SIG-M5 treated with dmso at 0.1 percent for 504 hours (cell line): ENCODE results near the gene HIRA.

ENCODE experiments used
- DNase-seq: peaks from one replicate; lab custom pipeline; 2025; ENCODE audit not compliant: unreplicated experiment; lab: John Stamatoyannopoulos, UW

HIRA gene

DNA sequence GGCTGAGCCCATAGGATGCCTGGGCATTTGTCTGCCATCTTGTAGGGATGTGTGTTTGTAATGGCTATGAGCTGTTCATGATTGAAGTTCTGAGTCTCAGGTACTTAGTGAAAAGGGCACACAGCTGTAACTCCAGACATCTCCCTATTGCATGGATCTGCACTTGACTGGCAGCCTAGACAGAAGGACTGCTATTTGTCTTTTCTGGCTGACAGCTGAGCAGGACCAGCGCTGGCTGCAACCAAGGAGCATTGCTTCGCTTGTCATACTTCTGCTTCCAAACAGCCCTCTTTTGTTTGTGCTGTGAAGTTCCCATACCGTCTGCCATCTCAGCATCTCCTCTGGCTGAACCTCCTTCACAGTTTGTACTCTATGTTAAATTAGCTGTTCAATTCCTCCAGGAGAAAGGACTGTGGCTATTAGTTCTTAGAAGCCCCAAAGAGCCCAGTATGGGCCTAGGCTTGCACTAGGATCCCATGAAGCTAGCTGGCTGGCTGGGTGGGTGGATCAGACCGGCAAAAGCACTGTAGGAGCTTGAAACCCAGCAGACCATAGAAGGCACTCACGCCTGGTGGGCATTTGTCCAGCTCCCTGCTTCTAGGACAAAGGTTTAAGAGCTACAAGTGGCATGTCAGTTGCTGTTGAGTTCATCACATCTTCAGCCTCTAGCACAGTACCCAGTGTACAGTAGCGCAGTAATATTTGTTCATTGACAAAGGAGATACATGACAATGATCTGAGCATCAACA, 20.4 kb downstream of the HIRA start:
- DNase-seq = no peak

DNA sequence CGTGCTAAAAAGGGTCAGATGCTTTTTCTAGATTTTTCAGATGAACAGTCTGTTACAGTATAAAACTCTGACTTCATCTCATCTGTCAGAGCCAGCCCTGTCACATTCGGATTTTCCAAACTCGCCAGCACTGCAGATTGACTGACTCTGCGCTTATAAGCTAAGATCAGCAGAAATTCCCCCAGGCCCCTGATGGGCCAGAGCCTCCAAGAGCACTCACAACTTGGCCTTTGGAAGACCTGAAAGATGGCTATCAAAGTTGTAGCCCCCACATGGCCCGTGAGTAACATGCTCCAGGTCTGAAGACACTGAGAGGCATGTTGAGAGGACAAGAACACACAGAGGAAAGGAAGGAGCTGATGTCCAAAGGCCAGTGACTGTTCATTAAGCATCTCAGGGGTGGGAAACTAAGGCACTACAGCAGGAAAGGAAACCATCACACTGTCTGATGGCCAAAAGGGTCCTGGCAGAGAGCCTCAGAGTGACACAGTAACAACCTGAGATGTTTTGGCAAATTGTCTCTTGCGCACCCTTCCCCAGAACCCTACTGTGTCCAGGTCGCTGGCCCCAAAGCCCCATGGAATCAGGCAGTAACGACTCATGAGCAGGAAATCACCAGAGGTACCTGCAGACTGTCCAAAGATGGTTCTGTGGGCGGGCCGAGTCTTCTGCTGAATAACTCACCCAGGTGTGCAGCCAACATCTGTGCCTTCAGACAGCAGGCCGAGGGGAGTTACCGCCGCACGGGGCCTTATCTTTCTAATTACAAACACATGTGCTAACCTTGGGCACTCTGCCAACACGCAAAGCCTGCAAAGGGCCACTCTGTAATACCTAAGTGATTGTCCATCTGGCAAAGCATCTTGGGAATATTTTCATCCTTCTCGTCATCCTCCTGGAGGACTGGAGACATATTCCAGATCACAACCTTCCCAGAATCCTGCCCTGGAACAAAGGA, 23.6 kb downstream of the HIRA start:
- no peak for DNase-seq

DNA sequence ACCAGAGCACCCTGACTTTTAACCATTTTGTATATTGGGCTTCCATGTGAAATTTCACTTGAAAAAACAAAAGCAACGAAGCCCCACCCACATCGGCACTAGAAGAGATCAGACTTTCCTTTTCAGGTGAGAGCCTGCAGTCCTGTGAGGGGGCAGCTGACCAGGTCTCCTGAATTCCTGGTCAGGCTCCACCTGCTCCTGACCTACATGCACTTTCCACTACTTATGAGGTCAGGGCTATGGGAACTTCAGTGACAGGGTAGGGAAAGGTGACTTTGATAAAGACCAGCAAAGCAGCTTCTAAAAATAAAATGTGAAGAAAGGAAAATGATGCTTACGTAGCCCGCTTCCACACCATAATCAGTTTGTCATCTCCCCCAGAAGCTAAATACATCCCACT, 24.7 kb downstream of the HIRA start:
- no peak for DNase-seq

- DNase-seq = no peak
These were observed 25.2 kb downstream of the HIRA start for GRCh38 chr22:19406281-19406811.

DNA sequence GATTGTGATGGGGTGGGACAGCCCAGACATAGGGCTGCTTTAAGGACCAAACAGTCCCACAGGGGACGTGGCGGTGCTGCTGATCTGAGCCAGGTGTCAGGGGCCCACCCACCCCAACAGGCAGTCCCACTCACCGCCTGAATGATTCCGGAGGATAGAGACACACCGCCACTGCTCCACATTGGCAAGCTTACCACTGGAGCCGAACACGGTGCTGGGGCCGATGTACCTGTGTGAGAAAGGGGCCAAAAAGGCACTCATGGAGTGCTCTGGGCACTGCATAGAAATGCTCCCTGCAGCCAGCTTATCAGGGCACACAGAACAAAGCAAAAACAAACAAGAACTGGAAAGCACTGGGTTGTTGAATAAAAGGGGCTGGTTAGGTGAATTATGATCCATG, 25.9 kb downstream of the HIRA start:
- DNase-seq = no peak

- no peak for DNase-seq
These were observed 26.4 kb downstream of the HIRA start for GRCh38 chr22:19405133-19405532.

DNA sequence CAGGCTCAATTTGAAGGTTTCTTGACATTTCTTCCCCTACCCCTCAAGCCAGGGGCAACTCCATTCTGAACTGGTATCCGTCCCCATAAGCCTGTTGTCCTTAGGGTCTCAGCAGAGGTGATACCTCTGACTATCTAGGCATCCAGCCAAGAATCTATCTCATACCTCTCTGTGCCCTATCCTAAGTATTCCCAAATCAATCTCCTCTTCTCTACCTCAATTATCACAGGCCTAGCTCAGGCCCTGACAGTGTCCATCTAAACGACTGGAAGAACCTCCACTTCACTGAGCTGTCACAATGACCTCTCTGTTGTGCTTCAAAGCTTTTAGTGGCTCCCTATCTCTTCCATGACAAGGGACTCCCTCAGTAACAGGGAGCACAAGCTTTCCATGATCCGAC, 26.9 kb downstream of the HIRA start:
- no peak for DNase-seq

DNA sequence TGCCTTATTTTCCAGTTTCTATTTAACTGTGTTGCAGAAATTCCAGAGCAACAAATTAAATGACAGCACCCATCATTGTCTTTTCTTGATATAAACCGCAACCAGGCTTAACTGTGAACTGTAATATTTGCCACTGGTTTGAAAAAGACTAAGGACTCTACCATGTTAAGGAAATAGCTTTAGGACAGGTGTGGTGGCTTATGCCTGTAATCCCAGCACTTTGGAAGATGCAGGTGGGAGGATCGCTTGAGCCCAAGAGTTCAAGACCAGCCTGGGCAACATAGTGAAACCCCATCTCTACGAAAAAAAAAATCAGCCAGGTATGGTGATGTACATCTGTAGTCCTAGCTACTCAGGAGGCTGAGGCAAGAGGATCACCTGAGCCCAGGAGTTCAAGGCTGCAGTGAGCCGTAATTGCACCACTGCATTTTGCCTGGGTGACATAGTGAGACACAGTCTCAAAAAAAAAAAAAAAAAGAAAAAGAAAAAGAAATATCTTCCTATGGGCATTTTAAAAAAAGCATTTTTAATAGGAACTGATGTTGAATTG, 28.8 kb downstream of the HIRA start:
- no peak for DNase-seq

DNA sequence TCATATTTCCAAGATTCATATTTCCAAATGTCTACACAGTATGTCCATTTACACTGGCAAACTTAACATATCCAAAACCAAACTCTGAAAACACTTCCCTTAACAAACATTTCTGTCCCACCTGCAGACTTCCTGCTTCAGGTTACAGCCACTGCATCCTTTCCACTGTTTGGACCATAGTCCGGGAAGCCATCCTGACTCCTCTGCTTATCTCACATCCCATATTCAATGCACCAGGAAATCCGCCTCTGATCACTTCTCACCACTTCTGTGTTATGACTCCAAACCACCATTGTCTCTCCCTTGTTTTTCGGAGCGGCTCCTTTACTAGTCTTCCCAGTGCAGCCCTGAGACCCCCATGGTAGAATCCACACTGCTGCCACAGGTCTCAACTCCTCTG, 30.1 kb downstream of the HIRA start:
- DNase-seq = no peak

DNA sequence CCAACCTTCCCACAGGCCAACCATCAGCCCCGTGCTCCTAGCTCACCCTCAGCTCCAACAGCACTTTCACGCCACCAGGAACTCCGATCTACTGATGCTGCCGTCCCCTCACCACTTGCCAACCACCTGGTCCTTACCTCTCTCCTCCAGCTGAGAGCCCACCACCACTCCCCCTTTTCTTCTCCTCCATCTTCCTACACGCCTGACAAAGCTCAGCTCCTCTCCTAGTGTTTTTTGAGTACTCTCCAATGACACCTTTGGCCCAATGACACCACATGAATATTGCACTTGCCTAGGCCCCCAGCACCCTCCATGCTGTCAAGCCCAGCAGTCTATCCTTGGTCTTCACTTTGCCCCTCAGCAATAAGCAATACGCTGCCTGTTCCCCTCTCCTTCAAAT, 30.7 kb downstream of the HIRA start:
- no peak for DNase-seq

DNA sequence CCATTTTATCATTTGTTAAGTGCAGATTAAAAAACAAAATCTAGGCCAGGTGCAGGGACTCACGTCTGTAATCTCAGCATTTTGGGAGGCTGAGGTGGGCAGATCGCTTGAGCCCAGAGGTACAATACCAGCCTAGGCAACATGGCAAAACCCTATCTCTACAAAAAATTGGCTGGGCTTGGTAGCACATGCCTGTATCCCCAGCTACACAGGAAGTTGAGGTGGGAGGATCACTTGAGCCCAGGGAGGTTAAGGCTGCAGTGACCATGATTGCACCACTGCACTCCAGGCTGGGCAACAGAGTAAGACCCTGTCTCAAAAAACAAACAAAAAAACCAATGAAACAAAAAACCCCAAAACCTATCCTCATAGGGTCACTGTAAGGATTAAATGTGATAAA, 32.9 kb downstream of the HIRA start:
- no peak for DNase-seq

DNA sequence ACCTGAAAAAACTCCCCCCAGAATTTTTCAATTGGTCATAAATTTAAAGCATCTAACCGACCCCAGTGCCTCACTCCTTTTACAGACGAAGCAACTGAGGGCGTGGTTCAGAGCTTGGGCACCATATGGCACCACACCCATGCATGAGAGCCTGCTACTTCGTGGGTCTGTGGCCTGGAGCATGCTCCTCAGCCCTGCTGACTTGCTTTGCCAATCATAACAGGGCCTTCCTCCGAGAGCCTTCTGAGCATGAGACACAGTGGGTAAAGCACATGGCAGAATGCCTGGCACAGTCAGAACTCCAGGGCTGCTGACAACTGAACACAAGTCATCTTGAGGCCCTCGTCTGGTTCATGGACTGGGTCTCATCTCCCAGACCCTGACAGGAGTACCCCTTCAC, 33.3 kb downstream of the HIRA start:
- no peak for DNase-seq

DNA sequence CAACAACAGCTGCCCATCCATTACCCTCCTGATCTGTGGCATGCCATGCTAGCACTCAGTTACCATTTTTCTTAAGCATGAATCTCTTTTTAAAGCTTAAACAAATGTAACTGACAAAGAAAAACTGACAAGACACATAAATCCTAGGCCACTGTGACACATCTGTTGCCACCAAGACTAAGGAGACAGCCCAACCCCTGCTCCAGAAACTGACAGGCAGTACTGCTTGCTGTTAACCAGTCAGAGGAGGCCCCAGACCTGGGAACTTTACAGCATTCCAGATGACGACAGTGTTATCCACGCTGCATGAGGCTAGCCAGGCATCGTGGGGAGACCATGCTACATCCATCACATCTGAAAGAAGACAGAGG, 33.8 kb downstream of the HIRA start:
- no peak for DNase-seq

DNA sequence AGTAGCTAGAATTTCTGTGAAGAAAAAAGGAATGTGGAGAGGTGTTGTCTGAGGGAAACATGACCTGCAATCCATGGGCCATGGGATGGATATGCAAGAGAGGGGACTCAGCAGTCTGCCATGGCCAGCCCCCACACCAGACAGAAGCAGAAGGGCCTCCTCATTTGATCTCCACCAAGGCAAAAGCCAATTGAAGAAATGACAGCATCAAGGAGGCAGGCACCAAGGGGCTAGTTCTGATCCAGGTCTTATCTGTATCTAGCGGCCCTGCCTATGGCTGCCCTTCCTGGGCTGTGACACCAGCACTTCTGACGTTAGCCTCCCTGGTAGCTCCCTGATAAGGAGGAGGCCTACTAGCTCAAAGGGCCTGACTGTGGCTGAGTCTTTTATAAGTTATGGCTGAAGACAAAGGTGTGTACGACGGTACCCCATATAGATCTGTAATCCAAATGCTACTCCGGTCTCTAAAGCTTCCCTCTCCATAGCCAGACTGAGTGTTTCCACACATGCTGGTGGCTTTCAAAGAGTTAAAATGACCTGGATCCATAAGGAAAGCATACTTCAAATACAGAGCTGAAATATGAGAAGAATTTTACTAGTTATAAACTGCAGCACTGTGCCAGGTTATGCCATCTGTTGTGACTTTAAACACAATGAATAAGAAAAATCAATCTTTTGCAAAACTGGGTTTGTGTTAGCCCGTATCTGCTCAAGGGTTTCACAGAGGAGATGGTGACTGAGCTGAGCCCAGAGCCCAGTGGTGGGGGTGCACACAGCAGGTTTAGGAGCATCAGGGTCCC, 34.4 kb downstream of the HIRA start:
- no peak for DNase-seq

DNA sequence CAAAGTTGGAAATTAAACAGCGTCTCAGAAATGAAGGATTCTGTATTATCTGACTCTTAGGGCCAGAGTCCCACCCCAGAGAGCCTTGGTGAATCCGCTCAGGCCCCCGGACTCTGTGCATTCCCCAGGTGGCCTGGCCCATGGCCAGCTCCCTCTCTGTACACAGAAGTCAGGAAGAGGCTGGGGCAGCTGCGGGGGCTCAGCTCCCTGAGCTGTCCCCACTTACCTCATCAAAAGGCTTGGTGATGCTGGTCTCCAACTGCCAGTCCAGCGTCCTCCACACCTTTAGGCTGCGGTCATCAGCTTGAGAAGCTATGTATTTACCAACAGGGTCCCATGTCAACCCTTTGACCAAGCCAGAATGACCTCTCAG, 35.0 kb downstream of the HIRA start:
- no peak for DNase-seq

DNA sequence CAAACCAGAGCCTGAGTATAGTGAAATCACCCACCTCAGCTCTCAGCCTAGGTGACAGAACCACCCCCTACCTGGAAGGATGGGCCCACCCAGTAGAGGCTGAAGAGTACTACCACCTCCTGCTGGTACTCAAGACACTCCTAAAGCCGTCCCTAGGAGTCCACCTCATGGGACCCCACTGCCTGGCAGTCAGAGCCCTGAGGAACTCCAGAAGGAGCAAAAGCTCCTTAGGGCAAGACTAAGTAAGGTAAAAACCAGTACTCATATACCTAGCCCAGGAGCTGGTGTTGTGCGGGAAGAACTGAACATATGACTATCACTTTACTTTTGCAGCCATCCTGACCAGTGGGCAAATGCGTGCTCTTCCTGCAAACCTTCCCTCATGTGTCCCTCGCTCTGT, 36.3 kb downstream of the HIRA start:
- DNase-seq = no peak

GRCh38 chr22:19394274-19395050, 37.1 kb downstream of the HIRA start:
- DNase-seq = no peak

- no peak for DNase-seq
These were observed 37.8 kb downstream of the HIRA start for GRCh38 chr22:19393704-19394103.

DNA sequence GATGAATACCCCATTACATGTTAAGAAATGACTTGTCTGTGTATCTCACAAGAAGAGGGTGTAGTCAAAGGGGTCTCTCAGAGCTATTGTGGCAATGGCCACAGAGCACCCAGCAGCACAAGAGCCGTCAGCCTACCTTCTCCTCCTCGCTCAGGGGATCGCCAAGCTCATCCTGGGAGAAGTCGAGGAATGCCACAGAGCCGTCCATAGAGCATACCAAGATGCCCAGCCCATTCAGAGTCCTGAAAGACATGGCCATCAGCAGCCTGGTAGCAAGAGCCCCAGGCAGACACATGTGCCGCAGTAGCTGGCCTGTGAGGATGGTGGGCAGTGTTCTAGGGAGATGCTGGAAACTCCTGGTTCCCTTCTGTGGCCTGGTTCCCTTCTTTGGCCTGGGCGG, 44.0 kb downstream of the HIRA start:
- DNase-seq = no peak

- no peak for DNase-seq
These were observed 44.5 kb downstream of the HIRA start for GRCh38 chr22:19387038-19387437.
